HEK293T (cell line): ENCODE results near the gene GPS1.

ENCODE experiments used
- ARNT ChIP-seq: fragments of 450-650 bp; IDR thresholded peaks from 2 replicates; pipeline ENCODE4 v1.6.1; 2017; ENCODE audit warnings: mild to moderate bottlenecking
- BHLHE40 ChIP-seq: fragments of 450-650 bp; IDR thresholded peaks from 2 replicates; pipeline ENCODE4 v1.6.1; 2016; ENCODE audit warnings: mild to moderate bottlenecking, moderate library complexity, borderline replicate concordance
- CTBP1 ChIP-seq: fragments of 450-650 bp; IDR thresholded peaks from 2 replicates; pipeline ENCODE4 v1.6.1; 2016; ENCODE audit warnings: borderline replicate concordance
- ELF4 ChIP-seq: fragments of 450-650 bp; IDR thresholded peaks from 2 replicates; pipeline ENCODE4 v1.6.1; 2017; ENCODE audit warnings: antibody characterized with exemption
- FOXA1 ChIP-seq: fragments of 450-650 bp; IDR thresholded peaks from 2 replicates; pipeline ENCODE4 v1.6.1; 2016; ENCODE audit warnings: mild to moderate bottlenecking
- FOXK2 ChIP-seq: fragments of 450-650 bp; IDR thresholded peaks from 2 replicates; pipeline ENCODE4 v1.6.1; 2016; ENCODE audit warnings: mild to moderate bottlenecking
- FOXM1 ChIP-seq: fragments of 450-650 bp; IDR thresholded peaks from 2 replicates; pipeline ENCODE4 v1.6.1; 2017; ENCODE audit warnings: mild to moderate bottlenecking, borderline replicate concordance
- HDGF ChIP-seq: fragments of 450-650 bp; IDR thresholded peaks from 2 replicates; pipeline ENCODE4 v1.6.1; 2017; ENCODE audit warnings: antibody characterized with exemption, borderline replicate concordance
- LEF1 ChIP-seq: fragments of 450-650 bp; IDR thresholded peaks from 2 replicates; pipeline ENCODE4 v1.6.1; 2017; ENCODE audit warnings: mild to moderate bottlenecking, borderline replicate concordance
- SP1 ChIP-seq: fragments of 450-650 bp; IDR thresholded peaks from 2 replicates; pipeline ENCODE4 v1.6.1; 2017
- SUZ12 ChIP-seq: fragments of 450-650 bp; IDR thresholded peaks from 2 replicates; pipeline ENCODE4 v1.6.1; 2016; ENCODE audit warnings: mild to moderate bottlenecking
- TARDBP ChIP-seq: fragments of 450-650 bp; IDR thresholded peaks from 2 replicates; pipeline ENCODE4 v1.6.1; 2016
- ZNF384 ChIP-seq: fragments of 450-650 bp; IDR thresholded peaks from 2 replicates; pipeline ENCODE4 v1.6.1; 2016
- TF ChIP-seq, protein P1 (sequence below): fragments of 450-650 bp; IDR thresholded peaks from 2 replicates; pipeline ENCODE4 v1.6.1; 2016

- TF ChIP-seq, protein P1, sequence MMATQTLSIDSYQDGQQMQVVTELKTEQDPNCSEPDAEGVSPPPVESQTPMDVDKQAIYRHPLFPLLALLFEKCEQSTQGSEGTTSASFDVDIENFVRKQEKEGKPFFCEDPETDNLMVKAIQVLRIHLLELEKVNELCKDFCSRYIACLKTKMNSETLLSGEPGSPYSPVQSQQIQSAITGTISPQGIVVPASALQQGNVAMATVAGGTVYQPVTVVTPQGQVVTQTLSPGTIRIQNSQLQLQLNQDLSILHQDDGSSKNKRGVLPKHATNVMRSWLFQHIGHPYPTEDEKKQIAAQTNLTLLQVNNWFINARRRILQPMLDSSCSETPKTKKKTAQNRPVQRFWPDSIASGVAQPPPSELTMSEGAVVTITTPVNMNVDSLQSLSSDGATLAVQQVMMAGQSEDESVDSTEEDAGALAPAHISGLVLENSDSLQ = no peak
- TF ChIP-seq SP1 = no peak
- TF ChIP-seq FOXK2 = no peak
- TF ChIP-seq TARDBP = no peak
- no peak for TF ChIP-seq FOXA1
- no peak for TF ChIP-seq ARNT
- no peak for TF ChIP-seq SUZ12
- no peak for TF ChIP-seq ZNF384
- 0 out of 2 replicates have a peak, but pooled peaks have one; percentile 5 for TF ChIP-seq LEF1
- no peak for TF ChIP-seq FOXM1
- no peak for TF ChIP-seq CTBP1
- TF ChIP-seq ELF4 = no peak
- TF ChIP-seq BHLHE40 = no peak
- no peak for TF ChIP-seq HDGF
Measured at GRCh38 chr17:82098939-82099763, 47.5 kb downstream of the GPS1 start.
